ENCODE results near the gene CBLN1.

The CBLN1 gene

DNA sequence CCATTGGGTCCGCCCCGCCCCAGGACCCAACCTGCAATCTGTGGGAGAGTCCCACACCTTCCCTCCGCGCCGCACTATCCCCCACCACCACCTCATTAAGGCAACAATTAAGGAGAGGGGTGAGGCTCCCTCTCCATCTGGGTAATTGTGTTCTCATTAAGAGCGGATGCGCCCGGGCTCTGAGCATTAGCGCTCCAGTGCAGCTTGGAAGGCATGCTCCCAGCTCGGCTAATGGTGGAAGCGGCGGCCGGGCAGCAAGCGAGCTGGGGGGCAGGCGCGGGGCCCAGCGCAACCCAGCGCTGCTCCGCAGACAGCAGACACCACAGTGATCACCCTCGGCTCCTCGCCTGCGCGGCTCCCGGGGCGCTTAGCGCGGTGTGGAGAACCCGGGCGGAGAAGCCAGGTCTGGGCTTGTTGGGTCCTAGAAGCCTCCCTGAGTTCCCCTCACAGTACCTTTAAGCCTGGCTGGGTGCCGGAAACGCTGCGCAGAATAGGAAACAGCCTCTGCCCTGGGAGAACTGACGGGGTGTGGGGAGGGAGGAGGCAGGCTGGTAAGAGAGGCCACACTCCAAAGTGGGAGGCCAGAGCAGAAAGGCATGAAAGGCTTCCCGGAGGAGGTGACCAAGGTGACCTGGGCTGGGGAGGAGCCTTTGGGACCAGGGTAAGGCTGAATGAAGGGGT is 6.4 kb downstream of the CBLN1 start:
- Histone ChIP-seq H3K4me3 (IDR thresholded peaks at IDR 0.05; ENCODE audit: insufficient read depth, low read depth, low read length) (no peak overlapping the region), H3K79me2 (ENCODE audit: insufficient read depth, low read depth) (no peaks in the 10 kb centered on the region), H3K36me3 (ENCODE audit: insufficient read depth) (no peaks in the 10 kb centered on the region), H3K9ac (no peak overlapping the region), H3K4me1 (ENCODE audit: low read depth, poor library complexity, severe bottlenecking) (no peaks in the 10 kb centered on the region), H4K20me1 (ENCODE audit: insufficient read depth) (no peaks in the 10 kb centered on the region), H3K27me3 (ENCODE audit: insufficient read depth, low read depth) (peaks cover 1% of the 10 kb centered on the region; the same call in 1 of the 2 replicates), H3K4me2 (no peak overlapping the region), H2AFZ (ENCODE audit: low read depth) (no peak overlapping the region), H3K27ac (no peak overlapping the region)
- TF ChIP-seq, protein P1, sequence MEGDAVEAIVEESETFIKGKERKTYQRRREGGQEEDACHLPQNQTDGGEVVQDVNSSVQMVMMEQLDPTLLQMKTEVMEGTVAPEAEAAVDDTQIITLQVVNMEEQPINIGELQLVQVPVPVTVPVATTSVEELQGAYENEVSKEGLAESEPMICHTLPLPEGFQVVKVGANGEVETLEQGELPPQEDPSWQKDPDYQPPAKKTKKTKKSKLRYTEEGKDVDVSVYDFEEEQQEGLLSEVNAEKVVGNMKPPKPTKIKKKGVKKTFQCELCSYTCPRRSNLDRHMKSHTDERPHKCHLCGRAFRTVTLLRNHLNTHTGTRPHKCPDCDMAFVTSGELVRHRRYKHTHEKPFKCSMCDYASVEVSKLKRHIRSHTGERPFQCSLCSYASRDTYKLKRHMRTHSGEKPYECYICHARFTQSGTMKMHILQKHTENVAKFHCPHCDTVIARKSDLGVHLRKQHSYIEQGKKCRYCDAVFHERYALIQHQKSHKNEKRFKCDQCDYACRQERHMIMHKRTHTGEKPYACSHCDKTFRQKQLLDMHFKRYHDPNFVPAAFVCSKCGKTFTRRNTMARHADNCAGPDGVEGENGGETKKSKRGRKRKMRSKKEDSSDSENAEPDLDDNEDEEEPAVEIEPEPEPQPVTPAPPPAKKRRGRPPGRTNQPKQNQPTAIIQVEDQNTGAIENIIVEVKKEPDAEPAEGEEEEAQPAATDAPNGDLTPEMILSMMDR (conservative IDR thresholded peaks at IDR 0.05; ENCODE audit: low read depth, low read length), result no peak

DNA sequence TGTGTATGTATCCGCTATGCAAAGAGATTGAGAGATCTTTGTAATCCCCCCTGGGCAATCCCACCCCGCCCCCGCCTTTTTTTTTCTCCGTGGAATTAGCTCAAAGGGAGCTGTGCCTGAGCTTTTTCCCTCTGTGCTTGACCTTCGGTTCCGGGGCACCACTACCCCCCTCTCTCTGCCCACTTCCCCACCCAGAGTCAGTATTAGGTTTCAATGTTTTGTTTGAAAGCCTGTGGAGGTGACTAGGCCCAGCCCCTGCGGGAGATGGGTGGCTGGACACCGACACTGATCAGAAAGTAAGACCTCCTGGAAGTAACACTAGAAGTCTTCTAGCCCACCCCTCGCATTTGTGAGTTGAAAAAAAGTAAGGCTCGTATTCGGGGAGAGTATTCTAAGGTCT is 7.0 kb downstream of the CBLN1 start:
- TF ChIP-seq, protein P1 (conservative IDR thresholded peaks at IDR 0.05; ENCODE audit: low read depth, low read length), result no peak
- no peak overlapping the region for H3K27ac ChIP-seq
- no peaks in the 10 kb centered on the region for H3K4me1 ChIP-seq (ENCODE audit: low read depth, poor library complexity, severe bottlenecking)
- H3K79me2 ChIP-seq (ENCODE audit: insufficient read depth, low read depth), result no peaks in the 10 kb centered on the region
- no peak overlapping the region for H3K4me3 ChIP-seq (IDR thresholded peaks at IDR 0.05; ENCODE audit: insufficient read depth, low read depth, low read length)
- H3K9ac ChIP-seq, result no peak overlapping the region
- H3K36me3 ChIP-seq (ENCODE audit: insufficient read depth), result no peaks in the 10 kb centered on the region
- H3K27me3 ChIP-seq (ENCODE audit: insufficient read depth, low read depth), result no peaks in the 10 kb centered on the region; the same call in 1 of the 2 replicates
- H3K4me2 ChIP-seq, result no peak overlapping the region
- H2AFZ ChIP-seq (ENCODE audit: low read depth), result no peak overlapping the region
- H4K20me1 ChIP-seq (ENCODE audit: insufficient read depth), result no peaks in the 10 kb centered on the region

DNA sequence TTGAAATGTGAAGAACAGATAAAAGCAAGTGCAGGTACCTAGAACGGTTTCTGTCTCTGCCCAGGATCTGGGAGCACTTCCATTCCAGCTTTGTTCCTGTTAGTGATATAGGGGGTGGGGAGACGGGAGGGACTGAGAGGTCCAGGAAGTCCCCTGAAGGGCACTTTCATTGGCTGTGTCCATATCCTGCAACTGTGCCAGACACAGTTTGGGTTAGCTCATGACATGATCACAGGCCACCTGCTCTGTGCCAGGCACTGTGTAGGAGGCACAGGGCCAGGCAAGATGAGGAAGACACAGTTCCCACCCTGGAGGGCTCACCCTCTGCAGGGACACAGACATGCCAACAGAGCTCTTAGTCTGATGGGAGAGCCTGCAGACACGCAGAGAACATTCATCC is 7.9 kb downstream of the CBLN1 start:
- no peak overlapping the region for H3K27ac ChIP-seq
- H2AFZ ChIP-seq (ENCODE audit: low read depth), result no peak overlapping the region
- H3K4me1 ChIP-seq (ENCODE audit: low read depth, poor library complexity, severe bottlenecking), result no peaks in the 10 kb centered on the region
- TF ChIP-seq, protein P1 (conservative IDR thresholded peaks at IDR 0.05; ENCODE audit: low read depth, low read length), result no peak
- H3K4me3 ChIP-seq (IDR thresholded peaks at IDR 0.05; ENCODE audit: insufficient read depth, low read depth, low read length), result no peak overlapping the region
- no peak overlapping the region for H3K9ac ChIP-seq
- no peaks in the 10 kb centered on the region for H3K27me3 ChIP-seq (ENCODE audit: insufficient read depth, low read depth)
- H3K79me2 ChIP-seq (ENCODE audit: insufficient read depth, low read depth), result no peaks in the 10 kb centered on the region
- H4K20me1 ChIP-seq (ENCODE audit: insufficient read depth), result no peaks in the 10 kb centered on the region
- no peaks in the 10 kb centered on the region for H3K36me3 ChIP-seq (ENCODE audit: insufficient read depth)
- no peak overlapping the region for H3K4me2 ChIP-seq

DNA sequence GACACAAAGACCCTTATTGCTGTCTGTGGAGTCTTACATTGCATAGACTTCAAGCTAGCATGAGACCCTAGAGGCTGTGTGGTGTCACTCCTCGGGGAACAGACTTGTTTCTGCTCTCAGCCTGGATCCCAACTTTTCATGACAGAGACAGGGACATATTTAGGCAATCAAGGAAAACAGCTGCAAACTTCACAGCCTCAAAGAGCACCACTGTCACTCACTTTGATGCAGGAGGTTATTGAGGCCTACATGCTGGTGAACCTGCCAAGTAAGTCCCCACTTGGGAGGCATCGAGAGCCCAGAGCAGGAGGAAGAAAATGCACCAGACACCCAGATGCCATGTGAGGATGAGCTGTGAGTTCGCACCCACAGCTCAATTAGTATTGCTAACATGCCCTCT is 10.3 kb downstream of the CBLN1 start:
- H3K4me1 ChIP-seq (ENCODE audit: low read depth, poor library complexity, severe bottlenecking), result no peaks in the 10 kb centered on the region
- TF ChIP-seq, protein P1 (conservative IDR thresholded peaks at IDR 0.05; ENCODE audit: low read depth, low read length), result no peak
- H3K4me2 ChIP-seq, result no peak overlapping the region
- no peak overlapping the region for H3K9ac ChIP-seq
- H3K79me2 ChIP-seq (ENCODE audit: insufficient read depth, low read depth), result no peaks in the 10 kb centered on the region
- no peaks in the 10 kb centered on the region for H4K20me1 ChIP-seq (ENCODE audit: insufficient read depth)
- no peak overlapping the region for H3K4me3 ChIP-seq (IDR thresholded peaks at IDR 0.05; ENCODE audit: insufficient read depth, low read depth, low read length)
- no peak overlapping the region for H2AFZ ChIP-seq (ENCODE audit: low read depth)
- no peaks in the 10 kb centered on the region for H3K27me3 ChIP-seq (ENCODE audit: insufficient read depth, low read depth)
- H3K27ac ChIP-seq, result no peak overlapping the region
- H3K36me3 ChIP-seq (ENCODE audit: insufficient read depth), result no peaks in the 10 kb centered on the region
